ENCODE measurements around the gene MMP20. TPM values are rescaled to one million over a fixed set of nuclear protein-coding genes. Genes with fewer than 3 reads are reported as not detected.

The MMP20 gene
- total RNA-seq, 1 experiment from 2014 or later: not detected

DNA sequence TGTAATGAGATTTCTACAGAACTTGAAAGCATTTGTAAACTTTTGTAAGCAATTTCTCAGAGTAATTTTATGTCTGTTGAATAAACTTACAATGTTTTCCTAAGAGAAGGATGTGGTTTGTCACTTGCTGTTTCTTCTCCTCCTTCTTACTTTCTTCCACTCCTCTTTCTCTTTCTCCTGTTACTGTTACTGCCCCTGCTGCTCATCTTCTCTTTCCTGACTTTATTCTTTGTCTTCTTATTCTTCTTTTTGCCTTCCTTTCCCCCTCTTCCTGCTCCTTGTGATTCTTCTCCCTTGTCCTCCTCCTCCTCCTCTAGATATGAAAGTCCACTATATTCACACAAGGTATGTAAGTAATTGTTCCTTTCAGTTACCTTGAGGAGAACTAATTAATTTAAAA, 63.5 kb downstream of the MMP20 start:
- Histone ChIP-seq H3K4ac (ENCODE audit: low read depth, low read length) (no peak overlapping the region), H3K18ac (ENCODE audit: insufficient read length, low read depth, low read length) (no peak overlapping the region), H2AFZ (ENCODE audit: low read length) (no peak overlapping the region), H2BK15ac (ENCODE audit: low read depth, low read length) (no peak overlapping the region), H2BK5ac (ENCODE audit: insufficient read length, low read length) (no peak overlapping the region), H3K9me3 (ENCODE audit: control insufficient read depth, low read depth, low read length) (no peaks in the 10 kb centered on the region), H3K4me2 (ENCODE audit: insufficient read depth, insufficient read length, low read length) (no peak overlapping the region), H4K5ac (ENCODE audit: insufficient read length, low read depth, low read length) (no peak overlapping the region), H3K23ac (ENCODE audit: insufficient read length, low read depth, low read length) (no peak overlapping the region), H3T11ph (ENCODE audit: low read length) (no peak overlapping the region), H3K79me1 (ENCODE audit: insufficient read depth, low read depth, low read length, poor library complexity, severe bottlenecking) (no peaks in the 10 kb centered on the region), H3K14ac (ENCODE audit: insufficient read depth, low read length) (no peak overlapping the region), H2BK20ac (ENCODE audit: low read depth, low read length, poor library complexity, severe bottlenecking) (no peak overlapping the region), H4K91ac (ENCODE audit: insufficient read length, low read depth, low read length) (no peak overlapping the region), H2BK120ac (ENCODE audit: low read depth, low read length, poor library complexity, severe bottlenecking) (no peak overlapping the region), H2AK5ac (ENCODE audit: insufficient read length, low read length) (no peak overlapping the region), H4K20me1 (ENCODE audit: control insufficient read depth, insufficient read depth, insufficient read length) (no peaks in the 10 kb centered on the region), H3K27ac (ENCODE audit: insufficient read length, low read depth, low read length) (no peak overlapping the region), H4K8ac (replicated peaks; ENCODE audit: insufficient read length, low read depth, low read length) (no peak overlapping the region), H3K27me3 (ENCODE audit: insufficient read depth, low read length) (no peaks in the 10 kb centered on the region), H3K4me1 (ENCODE audit: insufficient read depth, low read length) (no peaks in the 10 kb centered on the region; the same call in 1 of the 2 replicates), H3K9ac (ENCODE audit: extremely low read depth, insufficient read length, low read length) (no peak overlapping the region), H3K56ac (ENCODE audit: insufficient read length, low read depth, low read length) (no peak overlapping the region), H3K23me2 (ENCODE audit: insufficient read length, low read depth, low read length, poor library complexity, severe bottlenecking) (no peaks in the 10 kb centered on the region), H2BK12ac (ENCODE audit: insufficient read length, low read depth, low read length) (no peak overlapping the region), H3K79me2 (ENCODE audit: insufficient read depth, low read length) (no peaks in the 10 kb centered on the region)
- Mint-ChIP-seq H3K27ac (no peak overlapping the region; a peak in 2 of 7 replicates), H3K4me1 (peaks cover 10 to 16% of the 10 kb centered on the region in 2 experiments), H3K9me3 (peaks cover 5 to 10% of the 10 kb centered on the region in 2 experiments), H3K27me3 (ENCODE audit: low read depth) (no peaks in the 10 kb centered on the region), H3K4me3 (no peak overlapping the region), H3K36me3 (ENCODE audit: insufficient read depth in 1 of 3, low read depth in 3 of 3) (peaks cover 5 to 8% (median 5%) of the 10 kb centered on the region in 3 experiments)
- DNase-seq: no peak
- TF ChIP-seq, protein P1, sequence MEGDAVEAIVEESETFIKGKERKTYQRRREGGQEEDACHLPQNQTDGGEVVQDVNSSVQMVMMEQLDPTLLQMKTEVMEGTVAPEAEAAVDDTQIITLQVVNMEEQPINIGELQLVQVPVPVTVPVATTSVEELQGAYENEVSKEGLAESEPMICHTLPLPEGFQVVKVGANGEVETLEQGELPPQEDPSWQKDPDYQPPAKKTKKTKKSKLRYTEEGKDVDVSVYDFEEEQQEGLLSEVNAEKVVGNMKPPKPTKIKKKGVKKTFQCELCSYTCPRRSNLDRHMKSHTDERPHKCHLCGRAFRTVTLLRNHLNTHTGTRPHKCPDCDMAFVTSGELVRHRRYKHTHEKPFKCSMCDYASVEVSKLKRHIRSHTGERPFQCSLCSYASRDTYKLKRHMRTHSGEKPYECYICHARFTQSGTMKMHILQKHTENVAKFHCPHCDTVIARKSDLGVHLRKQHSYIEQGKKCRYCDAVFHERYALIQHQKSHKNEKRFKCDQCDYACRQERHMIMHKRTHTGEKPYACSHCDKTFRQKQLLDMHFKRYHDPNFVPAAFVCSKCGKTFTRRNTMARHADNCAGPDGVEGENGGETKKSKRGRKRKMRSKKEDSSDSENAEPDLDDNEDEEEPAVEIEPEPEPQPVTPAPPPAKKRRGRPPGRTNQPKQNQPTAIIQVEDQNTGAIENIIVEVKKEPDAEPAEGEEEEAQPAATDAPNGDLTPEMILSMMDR (conservative IDR thresholded peaks at IDR 0.05): no peak

All from H9 (cell line).